NCI-H774 (cell line): Measurements from ENCODE around the gene ATP9B.

Source experiments
- DNase-seq: peaks from one replicate; lab custom pipeline; 2025; lab: John Stamatoyannopoulos, UW

ATP9B gene

DNA sequence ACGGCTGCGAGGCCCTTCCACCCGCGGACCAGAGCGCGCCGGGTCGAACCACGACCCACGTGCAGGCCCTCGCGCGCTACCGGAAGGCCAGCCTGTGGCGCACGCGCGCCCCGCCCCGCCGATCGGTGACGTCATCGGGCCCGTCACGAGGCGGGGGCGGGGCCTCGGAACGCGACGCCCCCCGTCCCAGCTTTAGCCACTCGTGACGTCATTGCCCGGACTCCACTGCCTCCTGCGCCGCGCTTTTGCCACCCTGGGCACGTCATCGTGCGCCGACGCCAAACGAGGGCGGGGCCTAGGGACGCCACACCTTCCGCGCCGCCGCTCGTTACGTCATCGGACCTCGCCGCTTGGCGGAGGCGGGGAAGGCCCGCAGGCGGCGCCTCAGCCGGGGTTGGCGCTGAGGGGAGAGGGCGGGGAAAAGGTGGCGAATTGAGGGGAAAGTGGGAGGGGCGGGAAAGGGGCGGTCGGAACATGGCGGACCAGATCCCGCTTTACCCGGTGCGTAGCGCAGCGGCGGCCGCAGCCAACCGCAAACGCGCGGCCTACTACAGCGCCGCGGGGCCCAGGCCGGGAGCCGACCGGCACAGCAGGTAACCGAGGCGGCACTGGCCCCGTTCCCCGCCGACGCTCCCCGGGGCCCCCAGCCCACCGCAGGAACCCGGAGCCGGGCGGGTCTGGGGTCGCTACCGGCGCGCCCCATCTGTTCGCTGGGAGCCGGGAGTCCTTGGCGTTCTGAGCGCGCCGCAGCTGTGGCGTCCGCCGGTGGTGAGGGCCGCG is at the start of gene ATP9B:
ATP9B (plus strand) TSS at position 458 of the 780 bp plus-strand sequence; CDS start at position 475, 17 bp downstream.
- DNase-seq = peak; percentile 91

- DNase-seq = no peak
Measured at GRCh38 chr18:79019881-79020280, 49.3 kb upstream of the ATP9B start.

DNA sequence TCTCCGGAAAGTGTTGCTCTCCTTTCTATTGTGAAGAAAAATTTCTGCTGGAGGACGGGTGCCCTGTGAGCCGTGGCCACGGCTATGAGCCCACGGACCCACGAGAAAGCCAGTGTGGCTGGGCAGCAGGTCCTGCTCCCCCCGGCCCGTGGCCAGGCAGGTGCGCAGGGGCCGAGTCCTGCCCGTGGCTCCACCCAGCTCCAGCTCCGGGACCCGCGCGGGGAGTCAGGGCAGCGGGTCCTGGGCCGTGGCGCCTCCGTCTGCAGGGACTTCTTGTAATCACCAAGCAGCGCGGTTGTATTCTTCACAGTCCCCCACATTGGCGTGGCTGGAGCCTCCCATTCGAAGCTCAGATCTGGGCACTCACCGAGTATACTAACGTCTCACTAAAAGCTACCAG is 46.6 kb upstream of the ATP9B start:
- DNase-seq = no peak

DNA sequence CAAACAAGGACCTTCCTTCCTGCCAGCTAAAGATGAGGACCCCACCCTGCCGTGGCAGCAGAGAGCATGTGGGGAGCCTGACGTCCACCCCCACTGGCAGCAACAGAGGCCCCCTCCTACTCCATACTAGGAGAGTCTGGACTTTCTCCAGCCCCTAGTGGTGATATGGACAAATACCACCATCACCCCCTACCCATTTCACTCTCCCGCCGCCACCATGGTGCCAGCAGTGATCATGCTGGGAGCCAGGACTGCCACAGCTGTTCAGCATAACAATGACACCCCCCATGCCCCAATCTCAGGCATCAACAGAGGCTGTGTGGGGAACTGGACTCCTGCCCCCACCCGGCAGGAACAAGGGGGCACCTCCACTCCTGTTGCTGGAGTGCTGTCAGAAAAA is 42.7 kb upstream of the ATP9B start:
- DNase-seq = no peak

GRCh38 chr18:79030680-79031079 is 38.5 kb upstream of the ATP9B start:
- DNase-seq = no peak

- no peak for DNase-seq
Measured at GRCh38 chr18:79042276-79042675, 26.9 kb upstream of the ATP9B start.

DNA sequence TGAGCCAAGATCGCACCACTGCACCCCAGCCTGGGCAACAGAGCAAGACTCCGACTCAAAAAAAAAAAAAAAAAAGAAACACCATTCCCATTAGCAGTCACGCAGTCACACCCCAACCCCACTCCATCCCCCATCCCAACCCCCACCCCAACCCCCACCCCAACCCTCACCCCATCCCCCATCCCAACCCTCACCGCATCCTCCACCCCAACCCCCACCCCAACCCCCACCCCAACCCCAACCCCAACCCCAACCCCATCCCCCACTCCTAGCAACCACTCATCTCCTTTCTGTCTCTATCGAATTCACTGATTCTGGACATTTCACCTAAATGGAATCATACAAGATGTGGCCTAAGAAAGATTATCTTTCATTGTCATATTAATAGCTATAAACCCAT is 25.9 kb upstream of the ATP9B start:
- no peak for DNase-seq

- no peak for DNase-seq
Measured at GRCh38 chr18:79046522-79046921, 22.7 kb upstream of the ATP9B start.

GRCh38 chr18:79047556-79048244 is 21.5 kb upstream of the ATP9B start:
- no peak for DNase-seq

GRCh38 chr18:79048245-79048632 is 21.0 kb upstream of the ATP9B start:
- no peak for DNase-seq

DNA sequence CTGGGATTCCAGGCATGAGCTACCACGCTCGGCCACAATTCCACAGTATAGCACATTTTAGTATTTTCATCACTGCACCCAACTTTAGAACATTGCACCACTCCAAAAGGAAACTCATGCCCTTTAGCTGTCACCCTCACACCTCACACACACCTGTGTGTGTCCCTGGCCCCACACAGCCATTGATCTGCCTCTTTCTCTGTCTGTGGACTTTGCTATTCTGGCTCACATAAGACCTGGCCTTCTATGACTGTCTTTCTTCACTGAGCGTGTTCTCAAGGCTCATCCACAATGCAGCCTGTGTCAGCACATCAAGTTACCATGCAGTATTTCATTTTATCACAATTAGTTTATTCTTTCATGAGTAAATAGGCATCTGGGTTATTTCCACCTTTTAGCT is 19.7 kb upstream of the ATP9B start:
- DNase-seq = no peak

- no peak for DNase-seq
Measured at GRCh38 chr18:79050005-79050404, 19.2 kb upstream of the ATP9B start.

DNA sequence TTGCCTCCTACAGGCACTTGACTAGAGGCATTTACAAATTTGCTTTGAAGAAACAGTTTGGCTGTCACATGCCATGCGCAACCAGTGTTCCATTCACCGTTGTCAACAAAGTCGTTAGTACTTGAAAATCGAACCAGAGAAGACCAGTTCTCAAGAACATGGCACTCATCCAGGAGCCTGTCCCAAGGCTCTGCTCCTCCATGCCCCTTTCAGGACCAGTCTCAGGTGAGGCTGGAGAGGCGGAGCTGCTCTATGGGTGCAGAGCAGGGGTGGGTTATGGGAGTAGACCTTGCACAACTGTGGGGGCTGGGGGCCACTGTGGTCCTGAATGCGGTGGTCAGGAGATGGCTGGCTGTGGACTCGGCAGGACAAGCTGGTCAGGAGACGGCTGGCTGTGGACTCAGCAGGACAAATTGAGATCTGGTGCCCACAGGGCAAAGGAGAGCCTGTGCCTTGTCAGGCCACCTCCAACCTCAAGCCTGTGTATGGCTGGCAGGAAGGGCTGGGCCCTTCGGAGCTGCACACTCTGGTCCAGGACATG is 12.3 kb upstream of the ATP9B start:
- no peak for DNase-seq

DNA sequence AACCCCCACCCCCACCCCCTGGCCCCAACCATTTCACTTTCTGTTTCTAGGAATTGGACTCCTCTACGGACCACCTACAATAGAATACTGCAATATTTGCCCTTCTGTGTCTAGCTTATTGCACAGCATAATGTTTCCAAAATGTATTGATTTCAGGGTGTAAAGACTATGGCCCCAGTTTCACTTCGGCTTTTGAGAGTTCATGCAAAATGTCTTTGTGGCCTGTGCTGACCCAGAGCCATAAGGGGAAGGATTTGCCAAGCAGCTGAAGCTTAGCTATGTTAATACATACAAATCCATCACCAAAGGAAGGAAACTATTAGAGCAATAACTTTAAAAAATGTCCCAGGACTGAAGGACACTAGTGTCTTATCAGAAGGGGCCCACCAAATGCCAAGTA is 11.2 kb upstream of the ATP9B start:
- no peak for DNase-seq

DNA sequence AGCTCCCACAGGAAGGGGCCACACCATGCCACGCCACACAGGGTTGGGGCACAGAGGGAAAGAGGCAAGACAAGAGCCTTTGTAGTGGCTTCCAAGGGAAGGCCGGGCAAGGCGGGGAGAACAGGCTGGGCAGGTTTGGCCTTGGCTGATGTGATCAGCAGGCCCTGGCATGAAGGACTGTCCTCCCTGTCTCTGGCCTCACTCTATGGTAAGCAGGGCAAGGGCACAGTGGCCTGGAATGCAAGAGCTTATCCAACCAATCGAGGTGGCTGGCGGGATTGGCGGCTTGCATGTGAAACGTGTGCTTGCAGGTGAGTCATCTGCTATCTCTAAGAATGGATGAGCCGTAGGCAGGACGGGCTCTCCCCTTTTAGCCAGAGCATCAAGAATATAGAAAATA is 6.4 kb upstream of the ATP9B start:
- no peak for DNase-seq

DNA sequence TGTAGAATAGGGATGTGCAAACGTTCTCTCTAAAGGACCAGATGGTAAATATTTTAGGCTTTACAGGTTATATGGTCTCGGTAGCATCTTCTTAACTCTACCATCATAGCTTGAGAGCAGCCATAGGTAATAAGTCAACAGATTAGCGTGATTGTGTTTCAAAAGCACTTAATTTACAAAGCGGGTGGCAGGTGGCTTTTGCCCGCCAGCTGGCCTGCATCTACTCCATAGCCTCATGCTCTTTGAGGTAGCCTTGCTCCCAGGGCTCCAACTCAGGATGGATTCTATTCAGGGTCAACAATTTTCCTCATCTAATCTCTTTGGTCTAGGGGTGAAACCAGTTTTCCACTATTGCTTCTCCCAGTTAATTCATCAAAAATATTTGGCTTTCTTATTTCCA is 5.0 kb upstream of the ATP9B start:
- DNase-seq = peak; percentile 79

DNA sequence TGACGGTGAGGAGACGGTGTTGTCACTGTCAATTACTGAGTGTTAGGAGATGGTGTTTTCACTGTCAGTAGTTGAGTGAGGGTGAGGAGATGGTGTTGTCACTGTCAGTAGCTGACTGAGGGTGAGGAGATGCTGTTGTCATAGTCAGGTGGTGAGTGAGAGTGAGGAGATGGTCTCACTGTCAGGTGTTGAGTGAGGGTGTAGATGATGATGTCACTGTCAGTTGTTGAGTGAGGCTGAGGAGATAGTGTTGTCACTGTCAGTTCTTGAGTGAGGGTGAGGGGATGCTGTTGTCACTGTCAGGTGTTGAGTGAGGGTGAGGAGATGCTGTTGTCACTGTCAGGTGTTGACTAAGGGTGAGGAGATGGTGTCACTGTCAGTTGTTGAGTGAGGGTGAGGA is 3.4 kb upstream of the ATP9B start:
- no peak for DNase-seq

DNA sequence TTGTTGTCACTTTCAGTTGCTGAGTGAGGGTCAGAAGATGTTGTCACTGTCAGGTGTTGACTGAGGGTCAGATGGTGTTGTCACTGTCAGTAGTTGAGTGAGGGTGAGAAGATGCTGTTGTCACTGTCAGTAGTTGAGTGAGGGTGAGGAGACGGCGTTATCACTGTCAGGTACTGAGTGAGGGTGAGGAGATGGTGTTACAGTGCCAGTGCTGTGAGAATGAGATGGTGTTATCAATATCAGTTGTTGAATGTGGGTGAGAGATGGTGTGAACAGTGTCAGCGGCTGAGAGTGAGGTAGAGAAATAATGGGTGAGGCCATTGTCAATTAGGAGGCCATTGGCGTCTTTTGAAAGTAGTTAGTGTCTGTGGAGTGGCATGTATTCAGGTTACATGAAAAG is 1.6 kb upstream of the ATP9B start:
- DNase-seq = no peak

DNA sequence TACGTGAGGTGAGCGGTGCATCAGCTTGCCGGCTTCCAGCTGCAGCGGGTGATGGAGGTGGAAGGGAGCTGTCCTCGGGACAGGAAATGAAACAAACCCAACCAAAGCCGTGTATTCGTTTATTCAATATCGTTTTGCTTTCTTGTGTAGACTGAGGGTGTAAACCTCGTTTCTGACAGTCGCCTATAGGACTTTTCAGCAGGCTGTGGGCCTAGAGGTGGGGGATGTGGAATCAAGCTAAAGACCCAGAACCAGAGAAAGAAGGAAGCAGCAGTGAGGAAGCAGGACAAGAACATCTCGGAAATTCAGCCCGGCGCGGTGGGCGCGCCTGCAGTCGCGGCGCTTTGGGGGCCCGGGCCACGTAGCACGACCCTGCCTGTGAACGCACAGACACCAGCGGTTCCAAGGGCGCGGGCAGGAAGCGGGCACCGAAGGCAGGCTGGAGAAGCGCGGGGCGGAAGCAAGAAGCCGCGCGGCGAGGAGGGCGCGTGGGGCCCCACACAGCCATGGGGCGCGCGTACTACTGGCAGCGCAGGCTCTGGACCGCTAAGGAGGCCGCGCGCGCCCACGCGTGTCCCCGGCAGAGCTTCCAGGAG is 755 bp upstream of the ATP9B start:
- no peak for DNase-seq

- DNase-seq = no peak
Measured at GRCh38 chr18:79069717-79070151, 540 bp downstream of the ATP9B start.

GRCh38 chr18:79070486-79070885 is 1.3 kb downstream of the ATP9B start:
- DNase-seq = no peak

GRCh38 chr18:79071037-79071436 is 1.8 kb downstream of the ATP9B start:
- DNase-seq = no peak
